Natural killer cell (primary cell): ENCODE data around the gene CDH20. TPM values are rescaled to one million over a fixed set of nuclear protein-coding genes. Genes with fewer than 3 reads are reported as not detected.

Source experiments
- ATAC-seq, 3 donors: fragments of 150-1000 bp in 2 of 3; fragments of 200-7000 bp in 1 of 3; cut with Tn5 transposase; 1 replicate in 1 of 3; 2 replicates in 2 of 3; pipeline ENCODE4 v1.10.0; 2021; ENCODE audit warnings: mild to moderate bottlenecking in 2 of 3, moderate library complexity in 2 of 3
- DNase-seq, 2 donors: peaks; one replicate each; pipeline versions ENCODE4 v3.0.0 to v3.0.0-alpha.2; 2013 to 2021; ENCODE audit warnings: mixed read lengths in 1 of 2
- H3K27ac ChIP-seq: one replicate; pipeline ENCODE4 v1.5.1; 2013; ENCODE audit warnings: mild to moderate bottlenecking, low read length
- H3K27me3 ChIP-seq: one replicate; pipeline ENCODE4 v1.6.1; 2013; ENCODE audit warnings: low read length; ENCODE audit not compliant: control insufficient read depth, insufficient read depth
- H3K36me3 ChIP-seq: one replicate; pipeline ENCODE4 v1.6.1; 2013; ENCODE audit warnings: low read length; ENCODE audit not compliant: control insufficient read depth, insufficient read depth
- H3K4me1 ChIP-seq: one replicate; pipeline ENCODE4 v1.6.1; 2013; ENCODE audit warnings: low read length; ENCODE audit not compliant: control insufficient read depth, insufficient read depth
- H3K4me3 ChIP-seq: one replicate; pipeline ENCODE4 v1.5.1; 2013; ENCODE audit warnings: low read length
- H3K9me3 ChIP-seq: one replicate; pipeline ENCODE4 v1.6.1; 2013; ENCODE audit warnings: low read length; ENCODE audit not compliant: control insufficient read depth, insufficient read depth
- H3K27ac Mint-ChIP-seq, 2 donors: one replicate each; pipeline ENCODE4 v1.8.0; 2022; ENCODE audit warnings: mild to moderate bottlenecking in 2 of 2, mixed read lengths in 2 of 2, moderate library complexity in 1 of 2
- H3K27me3 Mint-ChIP-seq, 2 donors: one replicate each; pipeline ENCODE4 v1.8.0; 2022; ENCODE audit warnings: low read depth in 2 of 2, mixed read lengths in 2 of 2
- H3K36me3 Mint-ChIP-seq: one replicate; pipeline ENCODE4 v1.8.0; 2022; ENCODE audit warnings: mixed read lengths
- H3K4me1 Mint-ChIP-seq, 2 donors: one replicate each; pipeline ENCODE4 v1.8.0; 2022; ENCODE audit warnings: mixed read lengths in 2 of 2
- H3K4me3 Mint-ChIP-seq: one replicate; pipeline ENCODE4 v1.8.0; 2022; ENCODE audit warnings: mild to moderate bottlenecking, moderate library complexity, mixed read lengths
- H3K9me3 Mint-ChIP-seq, 2 donors: one replicate each; pipeline ENCODE4 v1.8.0; 2022; ENCODE audit warnings: mixed read lengths in 2 of 2
- WGBS: methylation state at CpG from one replicate; pipeline ENCODE4 v1.1.7; 2013; ENCODE audit warnings: missing lambda C conversion rate; ENCODE audit not compliant: insufficient coverage; 5-methylcytosine and 5-hydroxymethylcytosine counted together
- intact Hi-C: fragments of 100-400 bp; cut with micrococcal nuclease; formaldehyde crosslinking; loops from one replicate; pipeline ENCODE4 v1.14.2; 2022
- total RNA-seq, 4 donors: library from RNA; stranded (reverse); fragments of 120-200 nt in 1 of 4; gene quantifications; one replicate each; pipeline versions ENCODE4 v1.2.3 to v1.2.4, GENCODE V29; 2013 to 2022
- TF ChIP-seq, protein P1 (sequence below): fragments of 200-600 bp; IDR thresholded peaks from one replicate; pipeline ENCODE4 v1.8.0; 2022; ENCODE audit warnings: antibody characterized with exemption

Gene CDH20
- total RNA-seq, 3 donors from 2014 or later (not counting 1 experiment from before 2014, with no cell fraction given) = 0.09 to 0.10 TPM; not detected in 1

DNA sequence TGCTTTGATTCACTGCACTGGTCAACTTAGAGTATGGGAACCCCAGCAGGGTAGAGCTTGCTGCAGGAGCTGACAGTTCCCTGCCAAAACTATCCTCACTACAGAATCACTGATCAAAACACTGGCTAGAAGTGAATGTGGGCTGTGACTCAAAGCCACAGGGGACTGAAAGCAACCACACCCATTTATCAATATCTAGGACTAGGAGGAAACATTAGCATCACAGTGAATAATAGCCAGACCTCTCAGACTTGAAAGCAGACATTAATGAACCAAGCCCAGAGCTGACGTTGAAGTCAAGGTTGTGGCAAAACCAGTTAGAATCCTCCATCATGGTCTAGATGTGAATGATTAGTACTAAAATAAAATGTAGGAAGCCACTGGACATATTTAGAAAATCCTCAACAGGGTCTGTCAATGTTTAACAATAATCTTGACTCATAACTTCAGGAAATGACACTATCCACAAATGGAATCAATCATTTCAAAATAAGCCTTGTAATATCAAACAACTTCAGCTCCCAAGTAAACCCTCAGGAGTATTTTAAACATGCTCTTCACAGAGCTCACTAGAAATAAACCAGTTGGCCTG lies 131.4 kb downstream of the CDH20 start:
- H3K4me1 Mint-ChIP-seq = peaks cover 8 to 9% of the 10 kb centered on the region in 2 donors
- intact Hi-C loops = no loop called here

DNA sequence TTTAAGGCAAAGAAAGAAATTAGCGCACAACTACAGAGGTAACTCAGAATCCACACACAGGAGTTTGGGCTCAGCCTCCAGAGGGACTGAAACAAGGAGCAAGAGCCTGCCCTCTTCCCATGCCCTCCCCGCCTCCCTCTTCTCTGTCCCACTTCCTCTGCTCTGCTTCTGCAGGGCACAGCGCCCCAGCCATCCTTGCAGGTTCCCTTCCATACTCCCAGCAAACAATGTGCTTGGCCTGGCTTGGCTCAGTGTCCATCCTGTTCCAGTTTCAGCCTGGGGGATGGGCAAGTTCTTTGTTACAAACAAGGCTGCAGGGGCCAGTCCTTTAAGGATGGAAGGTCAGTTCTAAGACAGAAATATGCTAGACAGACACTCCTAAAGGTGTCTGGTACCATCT lies 133.5 kb downstream of the CDH20 start:
- 86% methylated on average over 3 of the region's 3 CpGs for WGBS
- no peaks in the 10 kb centered on the region for H3K36me3 Mint-ChIP-seq
- no peaks in the 10 kb centered on the region for H3K27me3 ChIP-seq
- H3K4me1 ChIP-seq = no peaks in the 10 kb centered on the region
- no peak overlapping the region for H3K4me3 ChIP-seq
- intact Hi-C loops = no loop called here
- no peak for DNase-seq
- TF ChIP-seq, protein P1, sequence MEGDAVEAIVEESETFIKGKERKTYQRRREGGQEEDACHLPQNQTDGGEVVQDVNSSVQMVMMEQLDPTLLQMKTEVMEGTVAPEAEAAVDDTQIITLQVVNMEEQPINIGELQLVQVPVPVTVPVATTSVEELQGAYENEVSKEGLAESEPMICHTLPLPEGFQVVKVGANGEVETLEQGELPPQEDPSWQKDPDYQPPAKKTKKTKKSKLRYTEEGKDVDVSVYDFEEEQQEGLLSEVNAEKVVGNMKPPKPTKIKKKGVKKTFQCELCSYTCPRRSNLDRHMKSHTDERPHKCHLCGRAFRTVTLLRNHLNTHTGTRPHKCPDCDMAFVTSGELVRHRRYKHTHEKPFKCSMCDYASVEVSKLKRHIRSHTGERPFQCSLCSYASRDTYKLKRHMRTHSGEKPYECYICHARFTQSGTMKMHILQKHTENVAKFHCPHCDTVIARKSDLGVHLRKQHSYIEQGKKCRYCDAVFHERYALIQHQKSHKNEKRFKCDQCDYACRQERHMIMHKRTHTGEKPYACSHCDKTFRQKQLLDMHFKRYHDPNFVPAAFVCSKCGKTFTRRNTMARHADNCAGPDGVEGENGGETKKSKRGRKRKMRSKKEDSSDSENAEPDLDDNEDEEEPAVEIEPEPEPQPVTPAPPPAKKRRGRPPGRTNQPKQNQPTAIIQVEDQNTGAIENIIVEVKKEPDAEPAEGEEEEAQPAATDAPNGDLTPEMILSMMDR = no peak
- no peak for ATAC-seq
- H3K4me1 Mint-ChIP-seq = peaks cover 8 to 9% of the 10 kb centered on the region in 2 donors
- no peak overlapping the region for H3K27ac Mint-ChIP-seq
- H3K9me3 Mint-ChIP-seq = no peaks in the 10 kb centered on the region
- H3K4me3 Mint-ChIP-seq = no peak overlapping the region
- H3K36me3 ChIP-seq = no peaks in the 10 kb centered on the region
- no peak overlapping the region for H3K27ac ChIP-seq
- H3K9me3 ChIP-seq = no peaks in the 10 kb centered on the region
- no peaks in the 10 kb centered on the region for H3K27me3 Mint-ChIP-seq

More for the DNA sequence above, 131.4 kb downstream of the CDH20 start:
- TF ChIP-seq, protein P1 = no peak
- WGBS = 64% methylated on average over 1 of the region's 1 CpG
- no peak for ATAC-seq
- Mint-ChIP-seq H3K27me3 (no peaks in the 10 kb centered on the region), H3K27ac (no peak overlapping the region), H3K4me3 (peak overlapping the region; percentile 65), H3K36me3 (no peaks in the 10 kb centered on the region), H3K9me3 (no peaks in the 10 kb centered on the region)
- Histone ChIP-seq H3K9me3 (no peaks in the 10 kb centered on the region), H3K36me3 (no peaks in the 10 kb centered on the region), H3K27ac (no peak overlapping the region), H3K4me3 (no peak overlapping the region), H3K4me1 (no peaks in the 10 kb centered on the region), H3K27me3 (no peaks in the 10 kb centered on the region)
- DNase-seq = no peak

DNA sequence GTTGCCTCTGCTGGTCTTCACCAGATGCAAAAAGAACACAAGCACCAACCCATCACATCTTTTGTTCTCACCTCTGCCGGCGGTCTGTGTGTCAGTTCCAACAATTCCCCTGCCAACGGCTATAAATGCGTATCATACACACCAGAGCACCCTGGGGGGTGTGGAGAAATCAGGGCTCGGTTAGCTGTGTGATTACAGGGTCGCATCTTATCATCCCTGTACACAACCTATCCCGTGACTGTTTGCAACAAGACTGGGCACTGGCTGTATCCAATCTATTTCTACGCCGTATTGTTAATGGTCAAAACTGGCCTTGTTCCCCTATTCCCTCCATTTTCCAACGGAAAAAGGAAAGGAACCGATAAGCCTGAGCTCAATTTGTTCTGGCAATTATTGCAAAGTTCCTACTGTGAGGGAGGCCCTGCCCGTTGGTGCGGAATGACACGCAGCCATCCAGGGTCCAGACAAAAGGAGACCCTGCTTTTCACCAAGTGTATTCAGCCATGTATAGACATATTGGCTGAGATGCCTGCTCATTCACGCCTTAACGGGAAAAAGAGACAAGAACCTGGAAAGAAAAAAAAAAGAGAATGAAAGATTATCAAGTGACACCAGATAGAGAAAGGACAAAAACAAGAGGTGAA lies 136.9 kb downstream of the CDH20 start:
- Histone ChIP-seq H3K27me3 (no peaks in the 10 kb centered on the region), H3K4me3 (no peak overlapping the region), H3K9me3 (no peaks in the 10 kb centered on the region), H3K4me1 (no peaks in the 10 kb centered on the region), H3K27ac (no peak overlapping the region), H3K36me3 (no peaks in the 10 kb centered on the region)
- WGBS = 92% methylated on average over 16 of the region's 16 CpGs
- intact Hi-C loops = no loop called here
- Mint-ChIP-seq H3K4me1 (no peaks in the 10 kb centered on the region), H3K36me3 (no peaks in the 10 kb centered on the region), H3K27me3 (peaks cover 0 to 13% of the 10 kb centered on the region in 2 donors), H3K4me3 (no peak overlapping the region), H3K9me3 (peaks cover 0 to 2% of the 10 kb centered on the region in 2 donors), H3K27ac (no peak overlapping the region)
- no peak for ATAC-seq
- TF ChIP-seq, protein P1 = no peak
- no peak for DNase-seq
